Measurements from ENCODE around the gene SLC25A10.

SLC25A10 gene

DNA sequence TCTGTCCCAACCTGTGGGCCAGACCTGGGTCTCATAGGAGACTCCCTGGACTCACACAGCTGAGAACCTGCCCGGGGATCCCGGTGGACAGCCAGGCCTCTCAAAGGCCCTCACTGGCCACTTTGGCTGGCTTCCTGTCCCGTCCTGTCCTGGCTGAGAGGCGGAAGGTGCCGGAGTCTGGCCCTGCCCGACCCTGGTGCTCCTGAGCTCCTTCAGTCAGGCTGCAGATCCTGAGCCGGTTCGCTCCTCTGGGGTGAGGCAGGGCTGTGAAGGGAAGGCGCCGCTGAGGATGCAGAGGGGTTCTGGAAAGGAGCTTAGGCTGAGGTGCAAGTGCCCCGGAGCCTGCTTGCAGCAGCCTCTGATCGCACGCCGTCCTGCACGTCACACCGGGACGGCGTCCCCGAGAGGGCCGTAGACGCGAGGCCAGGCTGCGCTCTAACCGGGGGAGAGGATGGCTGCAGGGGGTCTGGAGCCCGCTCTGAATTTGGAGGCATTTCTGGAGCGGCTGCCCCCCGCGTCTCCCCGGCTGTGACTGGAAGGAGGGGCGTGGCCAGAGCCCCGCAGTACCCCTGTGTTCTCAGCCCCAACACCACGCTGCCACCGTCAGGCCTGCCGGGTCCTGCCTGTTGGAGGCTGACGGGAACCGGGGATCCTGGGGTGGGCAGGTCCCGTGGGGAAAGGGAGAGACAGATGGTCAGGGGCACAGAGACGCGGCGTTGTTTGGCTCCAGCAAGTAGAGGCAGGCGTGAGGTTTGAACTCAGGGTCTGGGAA, 24.1 kb upstream of the SLC25A10 start:
- DNase-seq = no peak

DNA sequence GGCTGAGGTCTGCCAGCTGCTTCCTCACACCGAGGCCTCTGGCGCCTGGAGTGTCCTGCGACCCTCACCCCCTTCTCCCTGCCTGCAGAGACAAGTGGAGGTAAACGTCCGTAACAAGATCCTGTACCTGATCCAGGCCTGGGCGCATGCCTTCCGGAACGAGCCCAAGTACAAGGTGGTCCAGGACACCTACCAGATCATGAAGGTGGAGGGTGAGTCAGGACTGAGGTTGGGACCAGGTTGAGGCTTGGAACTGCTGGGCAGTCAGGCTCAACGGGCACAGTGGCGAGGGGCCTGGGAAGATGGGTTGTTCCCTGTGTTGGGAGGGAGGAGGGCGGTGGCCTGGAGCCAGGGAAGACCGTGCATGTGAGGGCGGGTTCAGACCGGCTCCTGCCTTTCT, 23.5 kb upstream of the SLC25A10 start:
- DNase-seq = no peak

DNA sequence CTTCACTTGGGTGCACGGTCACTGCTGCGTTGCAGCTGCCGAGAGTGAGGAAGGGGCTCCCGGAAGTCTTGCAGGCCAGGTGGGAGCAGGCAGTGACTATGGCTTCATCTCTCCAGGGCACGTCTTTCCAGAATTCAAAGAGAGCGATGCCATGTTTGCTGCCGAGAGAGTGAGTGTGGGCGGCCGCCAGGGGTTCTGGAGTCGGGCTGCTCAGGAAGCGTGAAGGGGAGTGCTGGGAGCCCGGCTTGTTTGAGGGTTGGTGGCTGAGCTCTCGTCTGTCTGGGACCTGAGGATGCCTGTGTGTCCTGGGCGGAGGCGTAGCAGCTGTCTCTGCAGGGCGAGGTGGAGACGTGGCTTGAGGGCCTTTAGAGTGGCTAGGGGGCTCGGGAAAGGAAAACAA, 22.0 kb upstream of the SLC25A10 start:
- no peak for DNase-seq

DNA sequence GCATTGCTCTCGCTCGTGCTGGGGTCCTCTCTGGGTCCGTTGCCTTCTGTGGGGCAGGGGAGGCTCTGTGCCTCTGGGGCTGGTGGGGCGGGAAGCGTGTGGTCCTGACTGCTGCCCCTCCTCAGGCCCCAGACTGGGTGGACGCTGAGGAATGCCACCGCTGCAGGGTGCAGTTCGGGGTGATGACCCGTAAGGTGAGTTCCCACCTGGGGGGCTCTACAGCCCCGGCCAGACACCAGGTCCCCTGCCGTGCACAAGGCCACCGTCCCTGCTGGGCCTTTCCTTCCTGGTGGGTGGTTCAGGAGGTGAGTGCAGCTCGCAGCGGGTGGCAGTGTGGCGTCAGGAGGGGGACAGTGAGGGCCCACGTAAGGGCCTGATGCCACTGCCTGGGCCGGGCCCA, 21.5 kb upstream of the SLC25A10 start:
- no peak for DNase-seq

DNA sequence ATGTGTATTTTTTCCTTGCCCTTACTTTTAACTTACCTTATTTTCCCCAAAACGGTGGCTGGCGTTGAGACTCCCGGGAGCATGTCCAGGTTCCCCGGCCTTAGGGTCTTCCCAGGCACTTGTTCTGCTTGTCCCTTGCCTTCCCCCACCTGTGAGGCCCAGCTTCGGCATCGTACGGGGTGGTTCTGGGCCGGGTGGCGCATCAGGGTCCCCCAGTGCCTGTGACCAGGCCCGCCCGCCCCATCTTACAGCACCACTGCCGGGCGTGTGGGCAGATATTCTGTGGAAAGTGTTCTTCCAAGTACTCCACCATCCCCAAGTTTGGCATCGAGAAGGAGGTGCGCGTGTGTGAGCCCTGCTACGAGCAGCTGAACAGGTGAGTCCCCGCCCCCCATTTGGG, 20.9 kb upstream of the SLC25A10 start:
- no peak for DNase-seq

DNA sequence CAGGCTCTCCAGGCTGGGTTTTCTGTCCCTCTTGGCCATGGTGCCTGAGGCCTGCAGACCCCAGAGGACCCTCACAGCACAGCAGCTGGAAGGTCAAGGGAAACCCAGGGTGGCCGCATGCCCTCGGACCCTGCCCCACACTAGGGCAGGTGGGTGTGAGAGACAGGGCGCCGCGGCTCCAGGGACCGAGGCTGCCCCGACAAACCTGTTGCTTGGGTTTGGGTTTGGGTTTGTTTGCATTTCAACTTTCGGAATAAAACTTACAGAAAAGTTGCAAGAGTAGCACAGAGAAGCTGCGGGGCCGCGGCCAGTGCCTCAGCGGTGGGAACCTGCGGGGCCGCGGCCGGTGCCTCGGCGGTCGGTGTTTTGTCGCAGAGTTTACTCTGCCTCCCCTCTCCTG, 20.5 kb upstream of the SLC25A10 start:
- no peak for DNase-seq

DNA sequence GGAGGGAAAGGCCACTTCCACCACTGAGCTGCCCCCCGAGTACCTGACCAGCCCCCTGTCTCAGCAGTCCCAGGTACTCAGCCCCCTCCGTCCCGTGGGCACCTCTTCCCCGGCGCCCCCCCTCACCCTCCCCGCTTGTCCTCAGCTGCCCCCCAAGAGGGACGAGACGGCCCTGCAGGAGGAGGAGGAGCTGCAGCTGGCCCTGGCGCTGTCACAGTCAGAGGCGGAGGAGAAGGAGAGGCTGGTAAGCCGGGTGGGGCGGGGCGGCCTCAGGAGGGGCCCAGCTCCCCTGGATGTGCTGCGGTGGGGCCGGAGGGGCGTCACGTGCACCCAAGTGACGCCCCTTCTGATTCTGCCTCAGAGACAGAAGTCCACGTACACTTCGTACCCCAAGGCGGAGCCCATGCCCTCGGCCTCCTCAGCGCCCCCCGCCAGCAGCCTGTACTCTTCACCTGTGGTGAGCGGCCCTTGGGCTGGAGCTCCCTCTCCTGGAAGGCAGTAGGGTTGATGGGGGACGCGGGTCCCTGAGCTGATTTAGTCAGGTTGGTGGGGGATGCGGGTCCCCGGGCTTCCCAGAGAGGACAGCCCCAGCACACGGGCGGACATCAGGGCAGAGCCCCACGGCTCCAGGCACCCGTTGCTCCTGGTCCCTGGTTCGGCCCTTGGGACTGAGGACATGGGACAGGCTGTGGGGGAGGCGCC, 18.4 kb upstream of the SLC25A10 start:
- DNase-seq = no peak

DNA sequence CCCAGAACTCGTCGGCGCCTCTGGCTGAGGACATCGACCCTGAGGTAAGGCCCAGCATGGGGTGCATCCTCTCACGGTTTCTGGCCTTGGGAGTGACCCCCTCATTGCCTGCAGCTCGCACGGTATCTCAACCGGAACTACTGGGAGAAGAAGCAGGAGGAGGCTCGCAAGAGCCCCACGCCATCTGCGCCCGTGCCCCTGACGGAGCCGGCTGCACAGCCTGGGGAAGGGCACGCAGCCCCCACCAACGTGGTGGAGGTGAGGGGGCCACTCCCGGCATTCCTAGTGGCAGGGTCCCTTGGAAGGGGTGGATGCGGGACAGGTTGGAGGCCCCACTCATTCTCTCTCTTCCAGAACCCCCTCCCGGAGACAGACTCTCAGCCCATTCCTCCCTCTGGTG, 17.3 kb upstream of the SLC25A10 start:
- DNase-seq = no peak

DNA sequence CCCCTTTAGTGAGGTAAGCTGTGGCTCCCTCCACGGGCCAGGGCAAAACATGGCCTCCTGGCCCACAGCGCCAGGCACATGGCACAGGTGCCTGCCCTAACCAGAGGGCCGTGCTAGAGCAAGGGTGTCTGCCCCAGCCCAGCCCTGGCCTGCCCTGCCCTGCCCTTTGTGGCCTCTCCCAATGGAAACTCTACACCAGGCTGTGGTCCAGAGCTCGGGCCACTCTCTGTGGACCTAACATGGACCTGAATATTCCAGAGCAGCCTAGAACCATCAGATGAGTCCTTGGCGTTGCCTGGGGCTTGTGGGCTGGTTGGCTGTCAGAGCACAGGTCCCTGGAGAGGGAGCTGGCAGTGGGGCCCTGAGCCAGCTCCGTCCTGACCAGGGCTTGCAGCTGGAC, 16.9 kb upstream of the SLC25A10 start:
- DNase-seq = no peak

DNA sequence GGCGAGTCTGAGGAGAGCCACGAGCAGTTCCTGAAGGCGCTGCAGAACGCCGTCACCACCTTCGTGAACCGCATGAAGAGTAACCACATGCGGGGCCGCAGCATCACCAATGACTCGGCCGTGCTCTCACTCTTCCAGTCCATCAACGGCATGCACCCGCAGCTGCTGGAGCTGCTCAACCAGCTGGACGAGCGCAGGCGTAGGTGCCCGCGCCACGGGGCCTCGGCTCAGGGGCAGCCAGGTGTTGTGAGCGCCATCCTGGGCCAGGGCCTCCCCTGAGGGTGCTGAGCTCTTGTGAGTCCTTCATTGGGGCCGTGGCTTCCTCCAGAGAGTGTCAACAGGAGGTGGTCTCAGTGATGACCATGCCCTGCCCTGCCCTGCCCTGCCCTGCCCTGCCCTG, 16.3 kb upstream of the SLC25A10 start:
- DNase-seq = no peak

DNA sequence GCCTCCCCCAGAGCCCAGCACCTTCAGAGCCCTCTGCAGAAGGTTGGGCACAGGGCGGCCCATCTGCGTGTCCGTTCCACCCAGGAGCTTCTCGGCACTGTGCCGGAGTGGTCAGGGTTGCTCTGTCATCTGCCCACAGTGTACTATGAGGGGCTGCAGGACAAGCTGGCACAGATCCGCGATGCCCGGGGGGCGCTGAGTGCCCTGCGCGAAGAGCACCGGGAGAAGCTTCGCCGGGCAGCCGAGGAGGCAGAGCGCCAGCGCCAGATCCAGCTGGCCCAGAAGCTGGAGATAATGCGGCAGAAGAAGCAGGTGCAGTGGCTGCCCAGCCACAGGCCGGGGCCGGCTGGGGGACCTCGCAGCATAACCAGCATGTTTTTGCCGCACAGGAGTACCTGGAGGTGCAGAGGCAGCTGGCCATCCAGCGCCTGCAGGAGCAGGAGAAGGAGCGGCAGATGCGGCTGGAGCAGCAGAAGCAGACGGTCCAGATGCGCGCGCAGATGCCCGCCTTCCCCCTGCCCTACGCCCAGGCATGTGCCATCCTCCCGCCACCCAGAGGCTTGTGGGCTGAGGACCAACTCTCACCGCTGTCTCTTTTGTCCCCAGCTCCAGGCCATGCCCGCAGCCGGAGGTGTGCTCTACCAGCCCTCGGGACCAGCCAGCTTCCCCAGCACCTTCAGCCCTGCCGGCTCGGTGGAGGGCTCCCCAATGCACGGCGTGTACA, 15.7 kb upstream of the SLC25A10 start:
- DNase-seq = no peak

DNA sequence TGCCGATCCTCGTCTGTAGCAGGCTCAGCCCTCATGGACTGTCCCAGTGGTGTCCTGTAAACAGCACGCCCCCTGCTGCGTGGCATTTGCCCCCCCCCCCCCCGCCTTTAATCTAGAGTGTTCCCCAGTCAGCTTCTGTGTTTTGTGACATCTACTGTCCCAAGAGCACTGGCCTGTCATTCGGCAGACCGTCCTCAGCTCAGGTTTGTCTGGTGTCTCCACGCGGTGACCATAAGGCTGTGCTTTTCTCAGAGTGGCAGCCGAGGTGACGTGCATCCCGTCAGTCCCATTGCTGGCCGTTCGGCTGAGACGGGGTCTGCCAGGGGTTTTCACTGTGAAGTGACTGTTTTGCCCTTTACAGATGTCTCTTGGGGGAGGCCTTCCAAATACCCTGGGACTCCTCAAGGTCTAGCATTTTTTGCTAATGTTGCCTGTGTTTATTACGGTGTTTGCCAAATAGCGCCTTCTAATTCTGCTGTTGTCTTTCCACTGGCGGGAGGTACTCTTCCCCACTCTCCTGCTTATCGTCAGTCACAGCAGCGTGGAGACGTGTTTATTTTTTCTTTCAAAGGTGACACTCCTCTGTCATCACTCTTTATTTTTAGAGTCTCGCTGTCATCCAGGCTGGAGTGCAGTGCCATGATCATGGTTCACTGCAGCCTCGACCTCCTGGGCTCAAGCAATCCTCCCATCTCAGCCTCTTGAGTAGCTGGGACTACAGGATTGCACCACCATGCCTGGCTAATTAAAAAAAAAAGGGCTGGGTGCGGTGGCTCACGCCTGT, 14.6 kb upstream of the SLC25A10 start:
- DNase-seq = no peak

DNA sequence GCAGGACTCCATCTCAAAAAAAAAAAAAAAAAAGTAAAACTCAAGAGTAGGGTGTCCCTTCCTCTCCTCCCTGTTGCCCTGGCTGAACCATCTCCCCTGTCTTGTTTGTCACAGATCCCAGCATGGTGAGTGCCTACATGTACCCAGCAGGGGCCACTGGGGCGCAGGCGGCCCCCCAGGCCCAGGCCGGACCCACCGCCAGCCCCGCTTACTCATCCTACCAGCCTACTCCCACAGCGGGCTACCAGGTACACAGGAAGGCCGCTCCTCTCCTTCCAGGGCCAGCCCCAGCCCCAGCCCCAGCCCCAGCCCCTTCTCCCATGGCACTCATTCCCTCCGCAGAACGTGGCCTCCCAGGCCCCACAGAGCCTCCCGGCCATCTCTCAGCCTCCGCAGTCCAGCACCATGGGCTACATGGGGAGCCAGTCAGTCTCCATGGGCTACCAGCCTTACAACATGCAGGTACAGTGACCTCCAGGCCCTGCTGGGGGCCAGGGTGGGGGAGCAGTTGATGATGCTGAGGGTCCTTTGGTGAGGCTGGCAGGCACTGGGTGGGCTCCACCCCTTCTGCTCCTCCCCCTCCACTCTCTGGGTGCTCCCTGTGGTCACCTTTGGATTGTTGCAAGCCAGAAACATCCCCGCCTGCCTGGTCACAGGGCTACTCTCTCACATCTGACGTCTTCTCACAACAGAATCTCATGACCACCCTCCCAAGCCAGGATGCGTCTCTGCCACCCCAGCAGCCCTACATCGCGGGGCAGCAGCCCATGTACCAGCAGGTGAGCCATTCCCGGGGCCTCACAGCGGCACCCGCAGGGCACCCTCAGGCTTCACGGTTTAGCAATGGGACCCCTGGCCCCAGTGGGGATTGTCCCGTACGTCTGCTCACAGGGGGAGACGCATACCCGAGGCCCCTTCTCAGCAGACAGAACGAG, 11.5 kb upstream of the SLC25A10 start:
- no peak for DNase-seq

DNA sequence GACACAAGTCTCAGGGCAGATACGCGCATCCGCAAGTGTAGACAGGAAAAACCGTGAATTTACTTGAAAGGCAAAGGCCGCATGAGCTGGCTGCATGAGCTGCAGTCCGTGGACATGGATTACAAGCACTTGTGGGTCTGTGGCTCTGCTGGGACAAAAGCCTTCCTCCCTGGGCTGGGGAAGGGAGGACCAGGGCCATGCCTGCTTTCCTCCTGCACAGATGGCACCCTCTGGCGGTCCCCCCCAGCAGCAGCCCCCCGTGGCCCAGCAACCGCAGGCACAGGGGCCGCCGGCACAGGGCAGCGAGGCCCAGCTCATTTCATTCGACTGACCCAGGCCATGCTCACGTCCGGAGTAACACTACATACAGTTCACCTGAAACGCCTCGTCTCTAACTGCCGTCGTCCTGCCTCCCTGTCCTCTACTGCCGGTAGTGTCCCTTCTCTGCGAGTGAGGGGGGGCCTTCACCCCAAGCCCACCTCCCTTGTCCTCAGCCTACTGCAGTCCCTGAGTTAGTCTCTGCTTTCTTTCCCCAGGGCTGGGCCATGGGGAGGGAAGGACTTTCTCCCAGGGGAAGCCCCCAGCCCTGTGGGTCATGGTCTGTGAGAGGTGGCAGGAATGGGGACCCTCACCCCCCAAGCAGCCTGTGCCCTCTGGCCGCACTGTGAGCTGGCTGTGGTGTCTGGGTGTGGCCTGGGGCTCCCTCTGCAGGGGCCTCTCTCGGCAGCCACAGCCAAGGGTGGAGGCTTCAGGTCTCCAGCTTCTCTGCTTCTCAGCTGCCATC, 10.6 kb upstream of the SLC25A10 start:
- DNase-seq = no peak

DNA sequence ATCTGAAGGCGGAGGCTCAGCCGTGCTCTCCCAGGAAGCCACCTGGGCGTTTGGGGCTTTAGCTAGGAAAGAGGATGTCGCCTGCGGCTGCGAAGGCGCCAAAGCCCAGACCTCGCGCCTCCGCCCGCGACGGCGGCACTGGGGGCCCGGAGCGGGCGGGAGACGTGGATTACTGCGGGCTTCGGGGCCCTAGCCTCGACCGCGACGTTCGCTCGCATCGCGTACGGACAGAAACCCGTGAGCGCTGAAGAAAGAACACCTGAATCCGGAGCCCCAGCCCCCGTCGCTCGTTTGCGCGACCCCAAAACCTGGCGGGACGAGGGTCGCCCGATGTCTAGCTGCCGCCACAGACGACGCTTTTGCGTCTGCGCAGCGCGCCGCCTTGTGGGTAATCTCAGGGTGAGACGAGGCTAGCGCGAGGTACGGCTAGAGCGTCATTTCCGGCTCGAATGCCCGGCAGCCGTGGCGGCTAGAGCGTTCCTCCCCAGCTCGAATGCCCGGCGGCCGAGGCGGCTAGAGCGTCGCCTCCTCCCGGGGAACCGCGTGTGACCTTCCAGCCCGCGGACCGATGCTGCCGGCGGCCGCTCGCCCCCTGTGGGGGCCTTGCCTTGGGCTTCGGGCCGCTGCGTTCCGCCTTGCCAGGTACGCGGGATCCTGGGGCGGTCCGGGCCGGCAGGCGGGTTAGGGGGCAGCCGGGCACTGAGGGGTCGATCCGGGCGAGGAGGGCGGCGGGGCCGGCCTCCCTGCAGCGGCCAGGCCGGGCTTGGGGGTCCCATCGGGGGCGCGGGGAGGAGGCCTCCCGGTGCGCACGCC, 8.9 kb upstream of the SLC25A10 start, which contains the start of gene MRPL12:
Gene MRPL12, plus strand, starts transcription at position 434 of the 813 bp plus-strand sequence. Its CDS starts 135 bp downstream, at position 569.
- peak; percentile 92 for DNase-seq

DNA sequence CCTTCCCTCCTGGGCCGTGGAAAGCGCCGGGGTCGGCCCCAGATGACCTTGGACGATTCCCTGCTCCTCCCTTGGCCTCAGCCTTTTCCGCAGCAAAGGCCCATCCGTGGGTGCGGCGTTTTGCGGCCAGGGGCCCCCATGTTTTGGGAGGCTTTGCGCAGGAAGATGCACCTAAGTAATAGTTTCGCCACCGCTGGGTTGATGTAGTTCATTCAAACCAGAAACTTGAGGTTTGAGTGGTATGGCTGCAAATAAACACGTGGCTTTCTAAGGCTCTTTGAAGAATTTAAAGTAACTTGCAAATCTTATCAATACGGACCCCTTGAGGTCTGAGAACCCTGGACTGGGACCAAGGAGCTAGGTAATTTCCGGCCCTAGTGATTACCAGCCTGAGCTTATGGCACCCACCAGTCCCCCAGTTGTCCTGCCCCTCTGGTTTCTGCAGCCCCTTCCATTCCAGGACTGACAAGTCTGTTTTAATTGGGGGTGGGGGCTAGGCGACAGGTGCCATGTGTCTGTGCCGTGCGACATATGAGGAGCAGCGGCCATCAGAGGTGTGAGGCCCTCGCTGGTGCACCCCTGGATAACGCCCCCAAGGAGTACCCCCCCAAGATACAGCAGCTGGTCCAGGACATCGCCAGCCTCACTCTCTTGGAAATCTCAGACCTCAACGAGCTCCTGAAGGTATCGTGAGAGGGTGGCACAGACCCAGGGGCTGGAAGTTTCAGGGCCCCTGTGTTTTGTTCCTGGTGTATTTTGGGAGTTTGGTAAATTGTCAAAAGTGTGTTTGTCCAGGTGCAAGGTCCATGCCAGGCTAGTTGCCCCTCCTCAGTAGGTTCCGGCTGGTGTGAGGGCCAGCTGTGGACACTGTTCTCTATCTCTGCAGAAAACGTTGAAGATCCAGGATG, 8.1 kb upstream of the SLC25A10 start:
- DNase-seq = no peak

DNA sequence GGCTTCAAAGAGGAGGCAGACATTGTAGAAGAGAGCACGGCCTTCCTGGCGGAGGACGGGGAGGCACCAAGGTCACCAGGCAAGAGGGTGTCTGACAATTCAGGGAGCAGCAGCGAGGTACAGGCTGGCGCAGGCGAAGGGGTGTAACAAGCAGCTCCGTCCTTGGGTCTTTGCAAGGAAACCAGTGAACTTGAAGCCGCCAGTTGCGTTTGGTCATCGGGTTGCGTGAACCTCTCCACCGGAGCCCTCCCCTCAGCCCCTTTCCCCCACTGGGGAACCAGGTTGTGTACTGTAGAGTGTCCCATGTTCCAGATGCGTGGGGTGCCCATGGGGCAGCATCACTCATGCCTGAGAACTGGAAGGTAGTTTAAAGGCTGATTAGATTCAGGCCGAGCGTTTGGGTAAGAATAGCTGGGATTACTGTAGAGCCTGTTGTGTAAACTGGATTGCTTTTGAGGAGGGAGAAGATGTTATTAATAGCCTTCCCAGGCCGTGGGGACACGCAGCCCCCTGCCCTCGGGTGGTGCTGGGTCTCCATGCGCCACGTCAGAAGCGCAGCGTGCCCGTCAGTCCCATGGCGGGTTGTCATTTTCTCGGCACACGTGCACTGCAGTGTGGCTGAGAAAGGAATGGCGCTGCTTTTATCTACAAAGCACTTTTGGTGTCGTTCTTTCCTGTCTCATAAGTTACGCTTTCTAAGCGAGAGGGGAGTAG, 6.4 kb upstream of the SLC25A10 start:
- DNase-seq = no peak

DNA sequence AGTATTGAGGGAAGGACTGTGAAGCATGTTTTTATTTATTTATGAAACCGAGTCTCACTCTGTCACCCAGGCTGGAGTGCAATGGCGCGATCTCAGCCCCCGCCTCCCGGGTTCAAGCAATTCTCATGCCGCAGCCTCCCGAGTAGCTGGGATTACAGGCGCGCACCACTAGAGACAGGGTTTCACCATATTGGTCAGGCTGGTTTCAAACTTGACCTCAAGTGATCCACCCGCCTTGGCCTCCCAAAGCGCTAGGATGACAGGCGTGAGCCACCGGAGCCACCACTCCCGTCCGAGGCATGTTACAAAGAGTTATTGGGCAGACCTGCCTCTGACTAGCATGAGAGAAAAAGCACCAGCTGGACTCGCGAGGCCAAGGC, 5.9 kb upstream of the SLC25A10 start:
- DNase-seq = no peak
